WTC11 (cell line): ENCODE measurements around the gene CDC73.
"Not testable (repeated sequence)": the region's sequence is repeated elsewhere in the genome, so short reads cannot be mapped to it uniquely, and the experiment has no call there.

Source experiments
- CTCF ChIP-seq: fragments of 200-600 bp; IDR thresholded peaks from 2 replicates; pipeline ENCODE4 v1.8.0; 2022; ENCODE audit warnings: antibody characterized with exemption
- ELF4 ChIP-seq: sonication (generic); formaldehyde crosslinking; IDR thresholded peaks from 2 replicates; pipeline ENCODE4 v1.8.1; 2022; ENCODE audit warnings: low read depth, mild to moderate bottlenecking, moderate library complexity, missing genetic modification reagents

GRCh38 chr1:193231146-193231545 is 109.3 kb downstream of the CDC73 start:
- not testable (repeated sequence) for TF ChIP-seq ELF4 (CRISPR knock-in tag); CTCF
